Colonic mucosa (tissue), 4 donors: ENCODE results near the gene GLDN. TPM values are rescaled to one million over a fixed set of nuclear protein-coding genes. Genes with fewer than 3 reads are reported as not detected.
"Not testable (repeated sequence)": the region's sequence is repeated elsewhere in the genome, so short reads cannot be mapped to it uniquely, and the experiment has no call there.

ENCODE experiments used
- DNase-seq: peaks from one replicate; pipeline ENCODE4 v3.0.0-alpha.2; 2020
- H3K27ac ChIP-seq: fragments of 200-600 bp; one replicate; pipeline ENCODE4 v1.8.0; 2021
- H3K27me3 ChIP-seq: fragments of 200-600 bp; one replicate; pipeline ENCODE4 v1.8.0; 2021
- H3K36me3 ChIP-seq: fragments of 200-600 bp; one replicate; pipeline ENCODE4 v1.8.0; 2021
- H3K4me1 ChIP-seq: fragments of 200-600 bp; one replicate; pipeline ENCODE4 v1.8.0; 2021; ENCODE audit warnings: mild to moderate bottlenecking
- H3K4me3 ChIP-seq: fragments of 200-600 bp; one replicate; pipeline ENCODE4 v1.8.0; 2021
- H3K9ac ChIP-seq, 2 donors: one replicate each; pipeline ENCODE4 v1.7.0; 2013; ENCODE audit warnings: control low read depth in 2 of 2, low read depth in 2 of 2, low read length in 2 of 2
- H3K9me3 ChIP-seq: fragments of 200-600 bp; one replicate; pipeline ENCODE4 v1.8.0; 2021
- intact Hi-C: fragments of 100-400 bp; cut with DNase I; formaldehyde crosslinking; loops from one replicate; pipeline ENCODE4 v1.14.1; 2022
- total RNA-seq, 2 donors: library from RNA; stranded (reverse); fragmentation: NEBNext Ultra II Directional in 1 of 2; extraction: Animal tissue kit (Norgen Biotek cat#: 25700) in 1 of 2; gene quantifications; one replicate each; pipeline ENCODE4 v1.2.1, GENCODE V29; 2021
- TF ChIP-seq, protein P1 (sequence below): fragments of 200-600 bp; IDR thresholded peaks from one replicate; pipeline ENCODE4 v1.8.0; 2022; ENCODE audit warnings: antibody characterized with exemption, mild to moderate bottlenecking
- donor health status: healthy.
- donor health status: DM: no; HTN: no; CAD: no.
- donor health status: DM: no; HTN: no; CAD: no.

Gene GLDN
- total RNA-seq, 2 donors from 2014 or later, result 3.7 to 8.6 TPM

DNA sequence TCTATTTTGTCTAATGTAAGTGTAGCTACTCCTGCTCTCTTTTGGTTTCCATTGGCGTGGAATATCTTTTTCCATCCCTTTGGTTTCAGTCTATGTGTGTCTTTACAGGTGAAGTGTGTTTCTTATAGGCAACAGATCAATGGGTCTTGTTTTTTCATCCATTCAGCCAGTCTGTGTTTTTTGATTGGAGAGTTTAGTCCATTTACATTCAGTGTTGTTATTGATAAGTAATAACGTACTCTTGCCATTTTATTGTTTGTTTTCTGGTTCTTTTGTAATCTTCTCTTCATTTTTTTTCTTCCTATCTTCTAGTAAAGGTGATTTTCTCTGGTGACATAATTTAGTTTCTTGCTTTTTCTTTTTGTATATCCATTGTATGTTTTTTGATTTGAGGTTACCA, 97.1 kb downstream of the GLDN start:
- TF ChIP-seq, protein P1, sequence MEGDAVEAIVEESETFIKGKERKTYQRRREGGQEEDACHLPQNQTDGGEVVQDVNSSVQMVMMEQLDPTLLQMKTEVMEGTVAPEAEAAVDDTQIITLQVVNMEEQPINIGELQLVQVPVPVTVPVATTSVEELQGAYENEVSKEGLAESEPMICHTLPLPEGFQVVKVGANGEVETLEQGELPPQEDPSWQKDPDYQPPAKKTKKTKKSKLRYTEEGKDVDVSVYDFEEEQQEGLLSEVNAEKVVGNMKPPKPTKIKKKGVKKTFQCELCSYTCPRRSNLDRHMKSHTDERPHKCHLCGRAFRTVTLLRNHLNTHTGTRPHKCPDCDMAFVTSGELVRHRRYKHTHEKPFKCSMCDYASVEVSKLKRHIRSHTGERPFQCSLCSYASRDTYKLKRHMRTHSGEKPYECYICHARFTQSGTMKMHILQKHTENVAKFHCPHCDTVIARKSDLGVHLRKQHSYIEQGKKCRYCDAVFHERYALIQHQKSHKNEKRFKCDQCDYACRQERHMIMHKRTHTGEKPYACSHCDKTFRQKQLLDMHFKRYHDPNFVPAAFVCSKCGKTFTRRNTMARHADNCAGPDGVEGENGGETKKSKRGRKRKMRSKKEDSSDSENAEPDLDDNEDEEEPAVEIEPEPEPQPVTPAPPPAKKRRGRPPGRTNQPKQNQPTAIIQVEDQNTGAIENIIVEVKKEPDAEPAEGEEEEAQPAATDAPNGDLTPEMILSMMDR, result no peak
- Histone ChIP-seq H3K4me1 (no peaks in the 10 kb centered on the region), H3K4me3 (no peak overlapping the region), H3K27me3 (no peaks in the 10 kb centered on the region), H3K27ac (no peak overlapping the region), H3K9ac (no peak overlapping the region), H3K9me3 (no peaks in the 10 kb centered on the region), H3K36me3 (no peaks in the 10 kb centered on the region)
- DNase-seq, result no peak
- intact Hi-C loops, result no loop called here

DNA sequence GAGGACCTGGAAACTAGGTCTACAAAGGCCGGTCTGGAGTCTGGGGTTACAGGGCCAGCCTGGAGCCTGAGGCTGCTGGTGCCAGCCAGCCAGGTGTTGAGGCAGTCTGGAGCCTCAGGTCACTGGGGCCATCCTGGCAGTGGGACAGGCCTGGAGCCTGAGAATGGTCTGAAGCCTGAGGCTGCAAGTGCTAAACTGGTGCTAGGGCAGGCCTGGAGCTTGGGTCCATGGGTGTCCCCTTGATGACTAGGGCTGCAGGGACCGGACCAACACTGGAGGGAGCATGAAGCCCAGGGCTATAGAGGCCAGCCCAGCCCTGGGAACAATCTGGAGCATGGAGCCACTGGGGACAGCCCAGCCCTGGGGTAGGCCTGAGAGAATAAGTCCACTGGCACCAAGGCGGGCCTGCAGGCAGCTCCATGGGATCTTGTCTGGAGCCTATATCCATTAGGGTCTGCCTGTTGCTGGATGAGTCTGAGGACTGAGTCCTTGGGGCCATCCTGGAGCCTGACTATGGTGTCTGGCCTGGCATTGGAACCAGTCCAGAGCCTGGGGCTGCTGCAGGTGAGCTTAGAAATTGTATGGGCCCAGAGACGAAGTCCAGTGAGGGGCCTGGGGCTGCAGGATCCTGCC, 101.9 kb downstream of the GLDN start:
- no peak for DNase-seq
- intact Hi-C loops, result no loop called here

DNA sequence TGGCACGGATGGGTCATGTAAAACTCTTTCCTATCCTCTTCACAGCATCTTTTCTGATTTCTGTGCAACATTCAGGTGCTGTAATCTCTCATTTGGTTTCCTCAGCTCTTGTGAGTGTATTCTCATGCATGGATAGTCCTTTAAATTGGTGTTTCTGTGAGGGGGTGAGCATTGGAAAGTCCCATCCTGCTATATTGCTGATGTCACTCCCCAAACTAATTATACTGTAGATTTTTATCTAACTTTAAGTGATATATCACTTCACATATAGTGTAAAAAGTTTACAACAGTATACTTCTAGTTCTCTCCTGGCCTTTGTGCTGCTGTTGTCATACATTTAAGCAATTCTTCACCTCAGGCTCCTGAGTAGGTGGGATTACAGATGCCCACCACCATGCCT, 102.7 kb downstream of the GLDN start:
- intact Hi-C loops, result no loop called here
- no peaks in the 10 kb centered on the region for H3K27me3 ChIP-seq
- H3K4me3 ChIP-seq, result no peak overlapping the region
- no peak overlapping the region for H3K9ac ChIP-seq
- no peaks in the 10 kb centered on the region for H3K4me1 ChIP-seq
- H3K27ac ChIP-seq, result no peak overlapping the region
- no peaks in the 10 kb centered on the region for H3K36me3 ChIP-seq
- DNase-seq, result no peak
- TF ChIP-seq, protein P1, result no peak
- no peaks in the 10 kb centered on the region for H3K9me3 ChIP-seq

More for the DNA sequence above, 101.9 kb downstream of the GLDN start:
- TF ChIP-seq, protein P1, result no peak
- Histone ChIP-seq H3K4me1 (no peaks in the 10 kb centered on the region), H3K9ac (no peak overlapping the region), H3K27ac (no peak overlapping the region), H3K27me3 (no peaks in the 10 kb centered on the region), H3K9me3 (no peaks in the 10 kb centered on the region), H3K4me3 (no peak overlapping the region), H3K36me3 (no peaks in the 10 kb centered on the region)

DNA sequence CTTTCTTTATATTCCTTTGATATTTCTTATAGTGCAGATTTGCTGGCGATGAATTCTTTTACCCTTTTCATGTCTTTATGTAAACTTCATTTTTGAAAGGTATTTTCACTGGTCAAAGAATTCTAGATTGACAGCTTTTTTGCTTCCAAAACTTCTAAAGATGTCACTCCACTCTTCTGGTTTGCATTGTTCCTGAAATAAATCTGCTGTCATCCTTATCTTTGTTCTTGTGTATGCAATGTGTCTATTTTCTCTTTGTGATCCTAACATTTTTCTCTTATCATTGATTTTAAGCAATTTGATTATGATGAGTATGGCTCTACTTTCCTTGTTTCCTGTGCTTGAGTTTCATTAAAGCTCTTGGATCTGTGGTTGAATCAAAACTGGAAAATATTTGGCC, 103.4 kb downstream of the GLDN start:
- no peak for DNase-seq
- H3K9ac ChIP-seq, result no peak overlapping the region
- H3K36me3 ChIP-seq, result no peaks in the 10 kb centered on the region
- no peaks in the 10 kb centered on the region for H3K9me3 ChIP-seq
- H3K27me3 ChIP-seq, result no peaks in the 10 kb centered on the region
- intact Hi-C loops, result no loop called here
- no peaks in the 10 kb centered on the region for H3K4me1 ChIP-seq
- H3K27ac ChIP-seq, result no peak overlapping the region
- H3K4me3 ChIP-seq, result no peak overlapping the region
- TF ChIP-seq, protein P1, result no peak

DNA sequence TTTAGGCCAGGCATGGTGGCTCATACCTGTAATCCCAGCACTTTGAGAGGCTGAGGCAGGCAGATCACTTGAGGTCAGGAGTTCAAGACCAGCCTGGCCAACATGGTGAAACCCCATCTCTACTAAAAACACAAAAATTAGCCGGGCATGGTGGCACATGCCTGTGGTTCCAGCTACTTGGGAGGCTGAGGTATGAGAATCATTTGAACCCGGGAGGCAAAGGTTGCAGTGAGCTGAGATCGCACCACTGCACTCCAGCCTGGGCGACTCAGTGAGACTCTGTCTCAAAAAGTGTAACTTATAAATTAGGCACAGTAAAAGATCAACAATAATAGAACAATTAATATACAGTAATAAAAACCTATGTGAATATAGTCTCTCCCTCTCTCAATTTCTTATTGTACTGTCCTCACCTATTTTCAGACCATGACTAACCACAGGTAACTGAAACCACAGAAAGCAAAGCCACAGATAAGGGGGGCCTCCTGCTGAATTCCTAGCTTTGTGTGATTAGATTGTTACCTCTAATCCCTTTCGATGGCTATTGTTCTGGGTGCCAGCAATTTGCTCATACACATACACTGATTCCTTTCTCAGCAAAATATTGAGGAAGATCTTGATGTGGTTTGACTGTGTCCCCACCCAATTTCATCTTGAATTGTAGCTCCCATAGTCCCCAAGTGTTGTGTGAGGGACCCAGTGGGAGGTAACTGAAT, 104.7 kb downstream of the GLDN start:
- H3K4me3 ChIP-seq, intact Hi-C loops, DNase-seq, H3K9ac ChIP-seq, H3K4me1 ChIP-seq, H3K27me3 ChIP-seq, H3K36me3 ChIP-seq, H3K27ac ChIP-seq, H3K9me3 ChIP-seq: not testable (repeated sequence)
